D721Med (cell line): ENCODE data around the gene LETM1.

Experiments
- DNase-seq: peaks from one replicate; pipeline ENCODE4 v3.0.0; 2011; ENCODE audit warnings: low spot score; ENCODE audit not compliant: insufficient read length
- FAIRE-seq: peaks from 2 replicates; lab custom pipeline; 2011; peaks lifted over from hg19 to GRCh38; lab: Jason Lieb, UNC
- TF ChIP-seq, protein P1 (sequence below): IDR thresholded peaks from 2 replicates; pipeline ENCODE4 v1.5.1; 2012; ENCODE audit warnings: mild to moderate bottlenecking, control low read depth; ENCODE audit not compliant: insufficient read depth; ENCODE audit errors: missing control alignments

Gene LETM1

DNA sequence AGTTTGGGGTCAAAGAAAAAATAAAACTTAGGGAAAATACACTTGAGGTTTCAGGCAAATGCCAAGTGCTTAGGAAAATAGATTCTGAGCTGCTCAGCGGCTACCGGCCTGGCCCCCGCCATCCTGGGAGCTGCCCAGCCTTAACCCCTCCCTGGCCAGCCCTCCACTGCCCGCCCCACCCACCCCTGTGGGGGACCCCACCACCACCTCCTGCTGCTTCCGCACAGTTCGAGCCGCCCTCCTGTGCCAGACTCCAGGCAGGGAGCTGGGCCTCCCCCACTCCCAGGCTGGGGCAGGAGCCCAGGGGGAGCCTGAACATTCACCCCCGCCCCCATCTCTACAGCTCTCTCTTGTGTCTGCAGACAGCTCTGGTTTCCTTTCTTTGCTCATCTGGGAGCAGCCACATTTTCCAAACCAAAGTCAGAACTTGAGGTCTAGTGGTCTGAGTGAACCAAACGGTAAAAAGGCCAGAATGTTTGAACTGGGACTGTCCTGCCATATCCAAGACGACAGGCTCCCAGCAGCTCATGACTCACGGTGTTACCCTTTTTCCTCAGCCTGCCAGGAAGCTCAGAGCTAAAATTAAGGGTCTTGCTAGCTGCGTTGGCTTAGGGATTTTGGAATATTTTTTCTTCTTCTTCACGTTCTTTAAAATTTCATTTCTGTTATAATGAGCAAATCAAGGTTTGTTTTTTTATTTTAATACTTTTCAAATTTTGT is 67.5 kb downstream of the LETM1 start:
- DNase-seq (no peak), FAIRE-seq (no peak)
- TF ChIP-seq, protein P1, sequence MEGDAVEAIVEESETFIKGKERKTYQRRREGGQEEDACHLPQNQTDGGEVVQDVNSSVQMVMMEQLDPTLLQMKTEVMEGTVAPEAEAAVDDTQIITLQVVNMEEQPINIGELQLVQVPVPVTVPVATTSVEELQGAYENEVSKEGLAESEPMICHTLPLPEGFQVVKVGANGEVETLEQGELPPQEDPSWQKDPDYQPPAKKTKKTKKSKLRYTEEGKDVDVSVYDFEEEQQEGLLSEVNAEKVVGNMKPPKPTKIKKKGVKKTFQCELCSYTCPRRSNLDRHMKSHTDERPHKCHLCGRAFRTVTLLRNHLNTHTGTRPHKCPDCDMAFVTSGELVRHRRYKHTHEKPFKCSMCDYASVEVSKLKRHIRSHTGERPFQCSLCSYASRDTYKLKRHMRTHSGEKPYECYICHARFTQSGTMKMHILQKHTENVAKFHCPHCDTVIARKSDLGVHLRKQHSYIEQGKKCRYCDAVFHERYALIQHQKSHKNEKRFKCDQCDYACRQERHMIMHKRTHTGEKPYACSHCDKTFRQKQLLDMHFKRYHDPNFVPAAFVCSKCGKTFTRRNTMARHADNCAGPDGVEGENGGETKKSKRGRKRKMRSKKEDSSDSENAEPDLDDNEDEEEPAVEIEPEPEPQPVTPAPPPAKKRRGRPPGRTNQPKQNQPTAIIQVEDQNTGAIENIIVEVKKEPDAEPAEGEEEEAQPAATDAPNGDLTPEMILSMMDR: no peak

DNA sequence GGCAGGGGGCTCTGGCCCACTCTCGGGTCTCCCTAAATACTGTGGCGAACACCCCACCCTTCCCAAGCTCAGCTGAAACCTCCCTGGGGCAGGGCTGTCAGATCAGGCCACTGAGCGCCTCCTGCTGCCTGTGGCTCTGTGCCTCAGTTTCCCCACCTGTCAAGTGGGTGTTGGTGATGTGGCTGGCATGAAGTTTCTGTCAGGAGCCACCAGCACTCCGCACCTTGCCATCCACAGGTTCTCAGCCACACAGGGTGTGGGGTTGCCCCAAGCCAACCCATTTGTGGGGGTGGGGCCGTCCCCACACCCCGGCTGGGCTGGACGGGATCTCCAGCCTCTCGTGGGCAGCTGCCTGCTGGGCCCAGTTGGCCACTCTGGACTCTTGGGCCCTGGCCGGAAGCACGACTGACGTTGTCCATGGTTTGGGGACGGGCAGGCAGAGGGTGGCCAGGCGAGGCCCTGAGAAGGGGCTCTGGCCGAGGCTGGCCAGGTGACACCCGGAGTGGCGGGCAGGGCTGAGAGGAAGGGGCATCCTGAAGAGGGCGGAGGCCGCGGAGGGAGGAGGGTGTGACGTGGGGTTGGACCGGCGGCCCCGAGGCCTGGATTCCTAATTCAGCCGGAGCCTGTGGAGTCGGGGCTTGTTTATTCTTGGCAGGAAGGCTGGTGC is 68.4 kb downstream of the LETM1 start:
- DNase-seq (no peak), FAIRE-seq (no peak)
- TF ChIP-seq, protein P1: no peak

DNA sequence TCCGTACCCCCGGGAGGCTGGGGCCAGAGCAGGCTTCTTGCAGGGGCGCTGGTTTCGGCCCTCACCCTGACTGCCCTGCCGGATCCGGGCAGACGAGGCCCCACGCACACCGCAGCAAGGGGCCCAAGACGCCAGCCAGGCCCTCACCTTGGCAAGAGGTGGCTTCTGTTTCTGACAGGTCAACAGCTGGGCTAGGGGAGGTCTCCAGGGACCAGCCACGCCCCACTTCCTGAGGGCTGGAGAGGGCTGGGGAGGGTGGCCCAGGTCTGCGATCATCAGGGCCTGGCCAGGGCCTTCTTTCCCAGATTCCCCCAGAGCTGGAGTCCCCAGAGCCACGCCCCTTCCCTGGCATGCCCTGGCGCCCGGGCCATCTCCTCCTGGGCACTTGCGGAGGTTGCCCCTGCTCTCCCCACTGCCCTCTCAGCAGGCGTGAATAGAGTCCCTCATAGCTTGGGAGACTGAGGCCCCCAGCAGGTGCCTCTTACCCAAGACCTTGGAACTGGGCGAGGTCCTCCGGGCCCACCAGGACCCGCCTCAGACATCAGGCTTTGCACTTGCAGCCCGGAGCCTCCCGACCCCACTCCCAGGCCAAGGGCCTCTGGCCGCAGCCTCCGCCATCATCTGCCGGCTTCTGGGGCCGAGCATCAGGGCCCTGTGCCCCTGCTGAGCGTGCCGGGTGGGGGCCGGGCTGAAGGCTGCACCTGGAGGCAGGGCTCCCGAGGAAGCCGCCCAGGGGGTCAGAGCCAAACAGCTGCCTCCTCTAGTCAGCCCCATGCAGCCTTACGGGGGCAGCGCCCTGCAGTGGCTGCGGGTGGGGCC is 69.2 kb downstream of the LETM1 start:
- FAIRE-seq (no peak), DNase-seq (no peak)
- TF ChIP-seq, protein P1: no peak

DNA sequence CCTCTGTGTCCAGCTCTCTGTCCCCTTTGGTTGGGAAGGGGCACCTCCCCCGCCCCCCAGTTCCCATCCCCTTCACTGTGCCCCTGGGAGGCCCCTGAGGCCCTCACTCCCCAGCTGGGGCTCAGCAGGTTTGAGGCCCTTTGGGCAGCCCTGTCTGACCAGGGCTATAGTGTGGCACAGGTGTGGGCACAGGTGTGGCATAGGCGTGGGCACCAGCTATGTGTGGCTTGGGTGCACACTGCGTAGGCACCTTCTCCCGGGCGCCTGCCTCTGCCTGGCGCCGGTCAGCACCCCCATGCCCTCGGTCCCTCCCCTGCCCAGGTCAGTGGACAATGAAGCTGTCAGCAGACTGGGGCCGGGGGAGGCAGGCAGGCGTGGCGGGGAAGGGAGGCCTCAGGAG is 70.4 kb downstream of the LETM1 start:
- FAIRE-seq: no peak
- TF ChIP-seq, protein P1: no peak
- no peak for DNase-seq

- no peak for FAIRE-seq
- TF ChIP-seq, protein P1: no peak
- no peak for DNase-seq
Measured at GRCh38 chr4:1784789-1785591, 71.0 kb downstream of the LETM1 start.

DNA sequence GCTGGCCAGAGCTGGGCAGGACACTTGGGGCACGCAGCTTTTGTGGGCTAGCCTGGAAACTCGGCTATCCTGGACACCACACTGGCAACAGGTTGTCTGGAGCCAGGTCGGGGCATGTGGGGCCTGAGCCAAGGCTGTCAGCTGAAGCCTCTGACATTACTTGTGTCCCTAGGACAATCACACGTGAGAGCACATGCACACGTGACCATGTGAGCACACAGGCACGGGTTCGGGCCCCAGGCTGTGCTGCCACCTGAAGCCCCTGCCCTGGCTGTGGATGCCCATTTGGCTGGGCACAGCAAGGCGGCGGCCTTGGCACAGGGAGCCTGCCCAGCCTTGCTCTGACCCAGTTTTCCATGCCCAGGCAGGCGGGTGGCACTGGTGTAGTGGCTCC is 71.6 kb downstream of the LETM1 start:
- no peak for DNase-seq
- no peak for FAIRE-seq
- TF ChIP-seq, protein P1: no peak
